Central memory CD4-positive, alpha-beta T cell (primary cell): ENCODE results near the gene TMEM200B.
"Not testable (repeated sequence)": the region's sequence is repeated elsewhere in the genome, so short reads cannot be mapped to it uniquely, and the experiment has no call there.

Experiments
- DNase-seq: peaks from one replicate; pipeline ENCODE4 v3.0.0; 2022

Gene TMEM200B

DNA sequence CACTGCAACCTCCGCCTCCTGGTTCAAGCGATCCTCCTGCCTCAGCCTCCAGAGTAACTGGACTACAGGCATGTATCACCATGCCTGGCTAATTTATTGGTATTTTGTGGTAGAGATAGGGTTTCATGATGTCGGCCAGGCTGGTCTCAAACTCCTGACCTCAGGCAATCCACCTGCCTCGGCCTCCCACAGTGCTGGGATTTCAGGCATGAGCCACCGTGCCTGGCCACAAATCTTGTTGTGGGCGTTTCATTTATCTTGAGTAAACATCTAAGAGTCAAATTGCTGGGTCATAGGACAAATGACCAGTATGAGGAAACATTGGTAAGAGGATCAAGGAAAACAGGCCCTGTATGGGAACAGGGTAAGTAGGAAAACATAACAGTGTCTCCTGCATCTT lies 17.9 kb downstream of the TMEM200B start:
- DNase-seq = no peak

- DNase-seq = no peak
These were observed 23.2 kb downstream of the TMEM200B start for GRCh38 chr1:29100487-29100886.

GRCh38 chr1:29099286-29099685 lies 24.4 kb downstream of the TMEM200B start:
- DNase-seq = no peak

GRCh38 chr1:29096231-29096886 lies 27.3 kb downstream of the TMEM200B start:
- no peak for DNase-seq

GRCh38 chr1:29094954-29095353 lies 28.7 kb downstream of the TMEM200B start:
- no peak for DNase-seq

GRCh38 chr1:29094433-29094832 lies 29.3 kb downstream of the TMEM200B start:
- no peak for DNase-seq

DNA sequence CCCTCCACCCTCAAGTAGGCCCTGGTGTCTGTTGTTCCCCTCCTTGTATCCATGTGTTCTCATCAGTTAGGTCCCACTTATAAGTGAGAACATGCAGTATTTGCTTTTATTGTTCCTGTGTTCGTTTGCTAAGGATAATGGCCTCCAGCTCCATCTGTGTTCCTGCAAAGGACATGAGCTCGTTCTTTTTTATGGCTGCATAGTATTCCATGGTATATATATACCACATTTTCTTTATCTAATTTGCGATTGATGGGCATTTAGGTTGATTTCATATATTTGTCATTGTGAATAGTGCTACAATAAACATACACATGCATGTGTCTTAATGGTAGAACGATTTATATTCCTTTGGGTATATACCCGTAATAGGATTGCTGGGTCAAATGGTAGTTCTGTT lies 31.0 kb downstream of the TMEM200B start:
- not testable (repeated sequence) for DNase-seq

- DNase-seq = no peak
These were observed 32.6 kb downstream of the TMEM200B start for GRCh38 chr1:29090937-29091618.

DNA sequence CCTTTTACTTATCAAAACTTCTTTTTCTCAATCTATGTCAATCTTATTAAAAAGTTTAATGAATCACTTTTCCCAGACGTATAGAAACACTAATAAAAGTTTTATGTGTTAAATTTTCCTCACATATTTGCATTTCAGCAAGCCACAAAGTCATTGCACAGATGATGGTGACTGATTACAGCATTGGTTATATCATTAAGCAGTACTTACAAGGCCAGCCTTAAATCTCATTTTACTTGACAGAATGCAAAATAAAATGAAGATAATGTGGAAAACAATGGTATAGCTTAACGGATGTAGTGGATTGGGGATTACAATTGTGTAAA lies 39.5 kb downstream of the TMEM200B start:
- DNase-seq = no peak

DNA sequence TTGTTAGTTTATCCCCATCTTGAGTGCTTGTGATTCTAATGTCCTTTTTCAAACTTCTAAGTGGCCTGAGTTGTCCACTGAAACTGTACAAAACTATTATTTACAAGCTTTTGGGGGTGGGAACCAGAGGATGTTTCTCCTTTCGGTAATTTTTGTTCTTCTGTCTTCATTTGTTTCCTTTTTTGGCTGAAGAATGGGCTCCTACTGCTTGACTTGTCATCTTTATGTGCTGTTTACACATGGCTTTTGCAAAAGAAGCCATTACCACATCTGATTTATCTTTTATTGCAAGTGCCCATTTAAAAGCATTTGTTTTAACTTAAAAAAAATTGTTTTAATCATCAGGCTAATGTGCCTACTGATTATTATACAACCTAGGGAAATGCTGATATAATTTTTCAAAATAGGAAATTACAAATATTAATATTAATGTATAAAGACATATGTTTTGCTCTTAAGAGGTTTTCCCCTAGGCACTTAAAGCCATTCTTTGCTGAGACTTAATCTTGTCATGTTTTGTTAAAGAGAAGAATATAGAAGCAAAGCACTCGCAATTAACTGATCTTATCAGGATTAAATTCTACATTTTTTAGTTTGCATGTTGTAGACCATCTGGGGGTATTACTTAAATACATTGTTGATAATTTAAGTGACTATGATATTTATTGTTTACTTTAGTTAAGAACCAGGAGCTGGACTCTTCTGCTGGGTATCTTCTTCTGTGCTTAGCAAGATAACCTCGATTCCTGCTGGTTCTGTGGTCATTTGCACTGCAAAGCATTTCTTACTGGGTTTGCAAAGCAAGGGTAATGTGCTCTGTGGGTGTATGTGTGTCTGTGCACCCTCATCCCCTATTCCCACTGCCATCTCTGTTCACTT lies 40.1 kb downstream of the TMEM200B start:
- DNase-seq = no peak

DNA sequence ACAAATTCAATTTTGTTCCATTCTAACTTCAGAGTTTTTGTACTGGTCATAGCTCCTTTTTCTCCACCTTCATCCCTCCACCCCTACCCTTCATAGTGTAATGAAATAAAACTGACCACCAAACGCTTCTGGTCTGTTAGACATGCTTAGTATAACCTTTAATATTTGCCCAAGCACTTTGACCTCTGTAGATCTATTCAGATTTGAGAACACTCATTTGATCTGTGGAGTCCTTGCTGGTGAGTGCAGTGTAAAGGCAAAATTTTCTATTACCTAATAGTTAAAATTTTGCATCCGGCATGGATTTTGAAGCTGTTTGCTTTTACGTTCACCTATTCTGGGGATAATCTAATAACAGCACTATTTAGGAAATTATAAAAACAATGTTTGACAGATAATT lies 41.2 kb downstream of the TMEM200B start:
- DNase-seq = no peak

GRCh38 chr1:29081201-29081600 lies 42.5 kb downstream of the TMEM200B start:
- no peak for DNase-seq

GRCh38 chr1:29079916-29080629 lies 43.6 kb downstream of the TMEM200B start:
- DNase-seq = not testable (repeated sequence)

DNA sequence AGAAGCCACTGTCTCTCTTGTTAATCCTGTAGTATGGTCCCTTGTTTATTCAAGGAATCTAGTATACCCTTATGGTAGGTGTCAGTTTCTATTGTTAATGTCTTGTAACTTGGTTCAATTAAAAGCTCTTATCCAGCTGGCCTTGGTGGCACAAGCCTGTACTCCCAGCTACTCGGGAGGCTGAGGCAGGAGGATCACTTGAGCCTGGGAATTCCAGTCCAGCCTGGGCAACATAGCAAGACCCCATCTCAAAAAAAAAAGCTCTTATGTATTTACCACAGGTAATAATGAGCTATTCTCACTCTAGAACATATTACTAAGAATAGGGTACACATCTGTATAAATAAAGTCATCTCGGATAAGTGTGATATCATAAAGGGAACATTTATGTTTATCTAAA lies 46.5 kb downstream of the TMEM200B start:
- no peak for DNase-seq
